Adipocyte (in vitro differentiated cells): ENCODE results near the gene SAMD4A.
A peak's percentile ranks its signal among the peaks of the same experiment; 100 is the strongest.

Source experiments
- DNase-seq: peaks from one replicate; pipeline ENCODE4 v3.0.0-alpha.2; 2015; ENCODE audit warnings: low read depth
- H3K27me3 ChIP-seq: replicated peaks from 2 replicates; pipeline ENCODE4 v1.7.0; 2013; ENCODE audit warnings: mild to moderate bottlenecking, low read length, moderate library complexity; ENCODE audit not compliant: control insufficient read depth, insufficient read depth
- H3K36me3 ChIP-seq: 2 replicates; pipeline ENCODE4 v1.7.0; 2013; ENCODE audit warnings: low read length, mild to moderate bottlenecking, moderate library complexity; ENCODE audit not compliant: control insufficient read depth, insufficient read depth, severe bottlenecking
- H3K4me1 ChIP-seq: 2 replicates; pipeline ENCODE4 v1.7.0; 2013; ENCODE audit warnings: mild to moderate bottlenecking, low read length, moderate library complexity; ENCODE audit not compliant: control insufficient read depth, insufficient read depth
- H3K4me3 ChIP-seq: 2 replicates; pipeline ENCODE4 v1.7.0; 2013; ENCODE audit warnings: mild to moderate bottlenecking, low read length, moderate library complexity
- H3K9ac ChIP-seq: 2 replicates; pipeline ENCODE4 v1.7.0; 2013; ENCODE audit warnings: mild to moderate bottlenecking, low read length, moderate library complexity
- H3K9me3 ChIP-seq: 2 replicates; pipeline ENCODE4 v1.7.0; 2013; ENCODE audit warnings: mild to moderate bottlenecking, low read length, moderate library complexity; ENCODE audit not compliant: control insufficient read depth

Gene SAMD4A

DNA sequence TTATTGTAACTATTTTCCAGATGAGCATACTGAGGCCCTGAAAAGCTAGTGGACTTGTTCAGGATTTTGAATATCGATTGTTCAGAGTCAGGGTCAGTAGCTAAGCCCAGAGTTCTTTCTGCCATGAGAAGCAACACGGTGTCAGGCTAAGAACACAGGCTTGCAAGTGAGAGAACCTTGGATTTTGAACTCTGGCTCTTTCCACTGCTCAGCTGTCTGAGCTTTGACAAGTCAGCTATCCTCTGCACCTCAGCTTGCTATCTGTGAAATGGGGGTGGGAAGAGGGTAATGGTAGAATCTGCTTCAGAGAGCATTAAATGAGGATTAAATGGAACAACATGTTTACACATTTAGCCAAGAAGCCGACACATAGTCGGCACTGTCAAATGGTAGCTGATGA is 157.2 kb downstream of the SAMD4A start:
- Histone ChIP-seq H3K4me1 (peaks cover 25% of the 10 kb centered on the region), H3K27me3 (no peaks in the 10 kb centered on the region), H3K9ac (no peak overlapping the region), H3K9me3 (no peaks in the 10 kb centered on the region), H3K36me3 (no peaks in the 10 kb centered on the region), H3K4me3 (no peak overlapping the region)
- no peak for DNase-seq

DNA sequence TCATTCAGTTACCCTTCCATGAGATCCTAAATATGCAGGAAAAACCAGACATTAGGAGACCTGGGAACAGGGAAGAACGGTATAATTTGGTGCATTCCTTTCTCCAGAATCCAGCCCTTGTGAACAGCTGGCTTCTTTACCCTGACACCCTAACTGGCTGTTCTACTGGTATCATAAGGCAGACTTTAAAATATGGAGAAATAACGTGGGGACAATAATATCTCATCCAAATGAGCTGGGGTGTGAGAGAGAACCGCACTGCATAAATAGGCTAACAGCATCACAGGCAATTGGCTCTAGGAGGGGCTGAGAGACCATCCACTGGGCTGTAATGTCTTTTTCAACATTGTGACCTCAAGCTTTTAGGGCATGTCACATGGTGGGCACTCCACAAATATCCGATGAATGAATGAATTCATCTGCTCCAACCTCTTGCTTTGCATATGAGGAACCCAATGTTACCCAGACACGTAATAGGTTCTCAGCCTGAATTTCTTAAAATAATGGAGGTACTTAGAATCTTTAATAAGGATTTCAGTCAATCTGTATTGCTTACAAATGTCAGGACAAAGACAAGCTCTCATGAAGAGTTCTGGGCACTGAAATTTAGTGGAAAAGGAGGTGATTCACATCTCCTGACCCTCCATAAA is 157.9 kb downstream of the SAMD4A start:
- no peaks in the 10 kb centered on the region for H3K27me3 ChIP-seq
- no peaks in the 10 kb centered on the region for H3K9me3 ChIP-seq
- no peak for DNase-seq
- H3K9ac ChIP-seq = no peak overlapping the region
- H3K4me3 ChIP-seq = no peak overlapping the region
- no peaks in the 10 kb centered on the region for H3K36me3 ChIP-seq
- H3K4me1 ChIP-seq = peaks cover 25% of the 10 kb centered on the region

DNA sequence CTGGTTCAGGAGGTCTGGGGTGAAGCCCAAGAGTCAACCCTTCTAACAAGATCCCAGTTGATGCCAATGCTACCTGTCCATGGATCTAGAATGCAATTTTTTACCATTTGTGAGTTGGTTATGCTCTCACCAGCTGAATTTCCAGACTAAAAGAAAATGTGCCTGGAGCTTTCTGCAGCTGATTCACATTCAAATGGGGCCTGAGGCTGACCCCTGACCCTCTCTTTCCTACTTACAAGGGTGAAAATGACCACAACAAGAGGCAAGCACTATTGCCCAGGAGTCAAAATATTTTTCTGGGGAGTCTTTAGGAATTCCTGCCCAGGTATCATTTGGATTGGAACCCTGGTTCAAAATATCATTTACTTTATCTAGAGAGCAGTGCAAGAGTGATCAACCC is 159.1 kb downstream of the SAMD4A start:
- no peak overlapping the region for H3K4me3 ChIP-seq
- no peaks in the 10 kb centered on the region for H3K27me3 ChIP-seq
- H3K4me1 ChIP-seq = peaks cover 36% of the 10 kb centered on the region
- no peak for DNase-seq
- H3K36me3 ChIP-seq = no peaks in the 10 kb centered on the region
- H3K9me3 ChIP-seq = no peaks in the 10 kb centered on the region
- no peak overlapping the region for H3K9ac ChIP-seq

DNA sequence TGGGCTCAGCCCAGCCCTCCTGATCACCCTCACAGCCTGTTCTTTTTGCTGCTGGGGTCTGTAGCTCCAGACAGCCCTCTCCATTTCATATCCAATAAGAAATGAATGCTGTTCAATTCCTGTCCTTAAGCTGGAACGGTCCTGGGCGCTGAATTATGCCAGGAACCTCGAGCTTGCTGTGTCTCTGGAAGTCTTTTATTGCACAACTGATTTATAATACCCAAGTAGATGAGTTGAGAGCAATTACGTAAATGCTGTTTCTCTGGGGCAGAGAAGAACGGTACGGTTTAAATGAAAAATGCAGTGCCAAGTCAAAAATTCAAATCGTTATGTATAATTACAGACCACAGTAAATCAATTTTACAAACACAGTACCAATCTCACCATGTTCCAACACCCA is 161.0 kb downstream of the SAMD4A start:
- Histone ChIP-seq H3K4me1 (peaks cover 44% of the 10 kb centered on the region), H3K4me3 (peak overlapping the region; percentile 69), H3K9ac (peak overlapping the region; percentile 63), H3K36me3 (no peaks in the 10 kb centered on the region), H3K27me3 (no peaks in the 10 kb centered on the region), H3K9me3 (no peaks in the 10 kb centered on the region)
- DNase-seq = no peak

DNA sequence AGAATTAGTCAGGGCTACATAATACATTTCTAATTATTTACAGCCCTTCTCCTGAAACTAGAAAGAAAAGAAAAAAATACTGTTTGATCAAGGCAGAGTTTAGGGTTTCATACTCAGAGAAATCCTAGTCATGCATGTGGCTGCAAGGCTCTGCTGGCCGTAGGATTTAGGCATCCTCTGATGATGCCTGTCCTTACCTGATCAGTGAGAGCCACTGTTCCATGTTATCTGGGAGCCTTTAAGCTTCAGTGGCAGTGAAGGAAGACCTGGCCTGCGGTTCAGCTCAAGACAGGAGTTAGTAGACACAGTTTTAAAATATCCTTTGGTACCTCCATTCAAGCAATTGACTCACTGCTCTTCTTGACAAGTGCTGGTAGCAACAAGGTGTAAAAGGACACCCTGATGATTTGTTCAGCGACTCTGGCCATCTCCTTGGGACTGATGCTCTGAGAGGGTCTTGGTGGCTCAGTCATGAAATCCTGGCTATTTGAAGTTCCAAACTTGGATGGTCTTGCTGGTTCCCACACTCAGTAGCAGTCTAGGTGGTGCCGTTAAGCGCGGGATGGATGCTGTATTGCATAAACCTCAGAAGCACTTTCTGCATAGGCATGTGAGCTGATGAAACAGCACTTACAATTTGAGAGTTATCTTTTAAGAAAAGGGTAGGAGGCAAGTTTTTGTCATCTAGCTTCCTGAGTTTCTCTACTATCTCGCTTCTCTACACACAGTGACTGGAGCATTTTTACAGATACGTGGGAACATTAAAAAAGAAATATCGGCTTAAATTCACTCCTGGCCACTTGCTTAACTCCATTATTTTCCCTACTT is 162.0 kb downstream of the SAMD4A start:
- DNase-seq = no peak
- Histone ChIP-seq H3K4me1 (peaks cover 44% of the 10 kb centered on the region), H3K27me3 (no peaks in the 10 kb centered on the region), H3K4me3 (peak overlapping the region; percentile 69), H3K36me3 (no peaks in the 10 kb centered on the region), H3K9ac (no peak overlapping the region), H3K9me3 (no peaks in the 10 kb centered on the region)

DNA sequence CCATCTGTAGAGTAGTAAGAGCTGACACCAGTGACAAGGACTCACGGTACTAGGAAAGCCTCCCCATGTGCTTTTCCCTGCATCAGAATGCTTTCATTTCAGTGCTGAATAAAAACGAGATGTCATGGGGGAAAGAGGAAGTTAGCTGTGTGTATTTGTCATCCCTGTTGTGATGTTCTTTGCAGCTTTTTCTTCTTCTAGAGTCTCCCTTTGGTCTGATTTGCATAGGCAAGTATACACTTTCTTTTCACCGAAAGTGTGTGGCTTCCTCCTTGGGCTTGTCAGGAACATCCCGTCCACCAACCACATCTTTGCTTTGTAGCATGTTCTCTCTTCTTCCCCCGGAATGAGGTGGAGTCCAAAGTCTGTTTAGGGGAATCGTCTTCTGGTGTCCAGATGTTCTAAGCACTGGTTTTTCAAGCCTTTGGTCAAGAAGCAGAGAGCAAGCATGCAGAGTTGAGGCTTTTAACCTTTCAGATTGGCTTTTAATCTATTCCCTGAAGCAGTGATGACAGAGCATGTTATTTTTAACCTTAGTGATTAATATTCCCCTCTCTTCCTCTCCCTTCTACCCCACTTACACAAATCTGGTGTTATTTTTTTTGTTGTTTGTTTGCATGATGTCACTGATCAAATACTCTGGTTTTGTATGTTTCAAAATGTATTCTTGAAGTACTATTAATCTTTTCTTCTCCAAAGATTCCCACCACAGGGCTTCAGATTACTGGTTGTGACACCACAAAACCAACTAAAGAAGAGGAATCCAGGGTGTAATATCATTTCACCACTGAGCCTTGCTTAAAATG is 163.4 kb downstream of the SAMD4A start:
- peak overlapping the region; percentile 75 for H3K4me3 ChIP-seq
- peak; percentile 72 for DNase-seq
- peaks cover 44% of the 10 kb centered on the region for H3K4me1 ChIP-seq
- H3K27me3 ChIP-seq = no peaks in the 10 kb centered on the region
- H3K36me3 ChIP-seq = no peaks in the 10 kb centered on the region
- no peaks in the 10 kb centered on the region for H3K9me3 ChIP-seq
- peak overlapping the region; percentile 69 for H3K9ac ChIP-seq

- Histone ChIP-seq H3K27me3 (no peaks in the 10 kb centered on the region), H3K36me3 (no peaks in the 10 kb centered on the region), H3K9me3 (no peaks in the 10 kb centered on the region), H3K9ac (no peak overlapping the region), H3K4me1 (peaks cover 30% of the 10 kb centered on the region), H3K4me3 (no peak overlapping the region)
- DNase-seq = no peak
Observed at GRCh38 chr14:54734966-54735365, 168.0 kb downstream of the SAMD4A start.

GRCh38 chr14:54735424-54735823 is 168.5 kb downstream of the SAMD4A start:
- H3K4me3 ChIP-seq = no peak overlapping the region
- no peaks in the 10 kb centered on the region for H3K9me3 ChIP-seq
- DNase-seq = no peak
- no peaks in the 10 kb centered on the region for H3K27me3 ChIP-seq
- H3K36me3 ChIP-seq = no peaks in the 10 kb centered on the region
- H3K9ac ChIP-seq = no peak overlapping the region
- H3K4me1 ChIP-seq = peaks cover 26% of the 10 kb centered on the region

DNA sequence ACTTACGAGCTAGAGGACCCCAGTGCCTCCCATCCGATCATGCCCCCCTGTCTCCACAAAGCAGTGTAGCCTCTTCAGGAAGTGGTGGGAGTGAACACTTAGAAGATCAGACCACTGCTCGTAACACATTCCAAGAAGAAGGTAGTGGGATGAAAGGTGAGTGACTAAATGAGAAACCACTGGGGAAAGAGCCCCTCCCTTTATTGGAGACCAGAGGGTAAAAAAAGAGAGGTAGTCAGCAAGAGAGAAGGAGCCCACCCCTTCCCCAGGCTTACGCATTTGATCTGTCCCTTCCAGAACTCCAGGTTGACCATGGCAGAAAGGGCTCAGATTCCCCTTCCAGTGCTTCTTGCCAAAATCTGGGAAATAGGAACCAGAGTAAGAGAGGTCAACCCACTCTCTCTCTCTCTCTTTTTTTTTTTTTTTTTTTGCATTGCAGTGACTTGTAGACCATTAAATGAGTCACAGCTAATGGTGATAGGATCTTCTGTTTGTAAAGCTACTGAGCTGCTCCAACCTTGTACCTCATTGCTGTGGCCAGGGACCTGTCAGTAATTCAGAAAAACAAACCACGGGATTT is 170.3 kb downstream of the SAMD4A start:
- no peaks in the 10 kb centered on the region for H3K9me3 ChIP-seq
- H3K9ac ChIP-seq = no peak overlapping the region
- peaks cover 13% of the 10 kb centered on the region for H3K4me1 ChIP-seq
- H3K36me3 ChIP-seq = no peaks in the 10 kb centered on the region
- H3K27me3 ChIP-seq = no peaks in the 10 kb centered on the region
- no peak for DNase-seq
- no peak overlapping the region for H3K4me3 ChIP-seq

- Histone ChIP-seq H3K27me3 (no peaks in the 10 kb centered on the region), H3K9me3 (no peaks in the 10 kb centered on the region), H3K4me1 (peaks cover 13% of the 10 kb centered on the region), H3K36me3 (no peaks in the 10 kb centered on the region), H3K9ac (no peak overlapping the region), H3K4me3 (no peak overlapping the region)
- no peak for DNase-seq
Observed at GRCh38 chr14:54738009-54738408, 171.1 kb downstream of the SAMD4A start.

DNA sequence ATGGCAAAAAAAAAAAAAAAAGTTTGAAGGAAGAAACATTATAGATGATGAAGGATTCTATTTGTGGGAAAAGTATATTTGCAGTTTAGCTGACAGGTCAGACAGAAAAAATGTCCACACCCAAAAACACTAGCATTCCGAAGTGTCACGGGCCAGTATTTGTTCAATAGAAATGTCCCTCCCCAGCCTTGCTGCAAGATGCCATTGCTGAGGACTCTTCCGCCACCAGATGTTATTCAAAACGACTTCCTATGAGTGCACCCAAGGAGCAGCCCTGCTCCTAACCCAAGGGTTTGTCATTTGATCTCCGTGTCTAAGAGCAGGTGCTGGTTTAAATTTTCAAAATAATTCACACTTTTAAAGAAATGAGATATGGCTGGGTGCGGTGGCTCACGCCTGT is 172.6 kb downstream of the SAMD4A start:
- Histone ChIP-seq H3K9ac (no peak overlapping the region), H3K36me3 (no peaks in the 10 kb centered on the region), H3K4me3 (no peak overlapping the region), H3K27me3 (no peaks in the 10 kb centered on the region), H3K4me1 (peaks cover 13% of the 10 kb centered on the region), H3K9me3 (no peaks in the 10 kb centered on the region)
- no peak for DNase-seq
